GM06990 (cell line): ENCODE data around the gene R3HDM2.

ENCODE experiments used
- DNase-seq: peaks from one replicate; pipeline ENCODE4 v3.0.0-alpha.2; 2011; ENCODE audit not compliant: insufficient read length; ENCODE audit errors: extremely low read depth
- H3K27me3 ChIP-seq: replicated peaks from 2 replicates; pipeline ENCODE4 v1.6.0; 2011; ENCODE audit warnings: low read length; ENCODE audit not compliant: control insufficient read depth, insufficient read depth
- H3K36me3 ChIP-seq: 2 replicates; pipeline ENCODE4 v1.5.1; 2011; ENCODE audit warnings: low read length; ENCODE audit not compliant: control insufficient read depth, insufficient read depth
- H3K4me3 ChIP-seq: replicated peaks from 2 replicates; pipeline ENCODE4 v1.5.1; 2011; ENCODE audit warnings: low read depth, mild to moderate bottlenecking, control low read depth, low read length
- CTCF ChIP-seq: IDR thresholded peaks from 2 replicates; pipeline ENCODE4 v1.5.1; 2011; ENCODE audit warnings: low read length, control low read depth, mild to moderate bottlenecking, inconsistent platforms; ENCODE audit not compliant: insufficient read depth, poor library complexity, severe bottlenecking

The R3HDM2 gene

GRCh38 chr12:57476162-57476992, 45.5 kb upstream of the R3HDM2 start:
- DNase-seq, result no peak
- no peaks in the 10 kb centered on the region for H3K27me3 ChIP-seq
- peaks cover 17% of the 10 kb centered on the region for H3K36me3 ChIP-seq
- H3K4me3 ChIP-seq, result peak overlapping the region; percentile 70
- peak; percentile 74 for TF ChIP-seq CTCF

GRCh38 chr12:57475271-57476161, 44.7 kb upstream of the R3HDM2 start:
- Histone ChIP-seq H3K36me3 (peaks cover 20% of the 10 kb centered on the region), H3K4me3 (peak overlapping the region; percentile 70), H3K27me3 (no peaks in the 10 kb centered on the region)
- no peak for TF ChIP-seq CTCF
- no peak for DNase-seq

- H3K27me3 ChIP-seq, result no peaks in the 10 kb centered on the region
Observed at GRCh38 chr12:57474862-57475261, 44.0 kb upstream of the R3HDM2 start.

GRCh38 chr12:57474430-57474829, 43.6 kb upstream of the R3HDM2 start:
- no peaks in the 10 kb centered on the region for H3K27me3 ChIP-seq
- peaks cover 23% of the 10 kb centered on the region for H3K36me3 ChIP-seq
- TF ChIP-seq CTCF, result no peak
- DNase-seq, result no peak
- H3K4me3 ChIP-seq, result no peak overlapping the region

More at GRCh38 chr12:57474862-57475261, 44.0 kb upstream of the R3HDM2 start:
- no peak for DNase-seq
- Histone ChIP-seq H3K4me3 (no peak overlapping the region), H3K36me3 (peaks cover 21% of the 10 kb centered on the region)
- no peak for TF ChIP-seq CTCF

GRCh38 chr12:57473886-57474285, 43.0 kb upstream of the R3HDM2 start:
- Histone ChIP-seq H3K36me3 (peaks cover 25% of the 10 kb centered on the region), H3K4me3 (no peak overlapping the region), H3K27me3 (no peaks in the 10 kb centered on the region)
- TF ChIP-seq CTCF, result no peak
- DNase-seq, result no peak
